HG03469 (cell line): ENCODE results near the gene SEMA5A.

ENCODE experiments used
- ATAC-seq: cut with Tn5 transposase; IDR thresholded peaks from one replicate; pipeline ENCODE4 v1.9.1; 2021; ENCODE audit warnings: mild to moderate bottlenecking, moderate library complexity, moderate number of reproducible peaks; ENCODE audit not compliant: unreplicated experiment

The SEMA5A gene

DNA sequence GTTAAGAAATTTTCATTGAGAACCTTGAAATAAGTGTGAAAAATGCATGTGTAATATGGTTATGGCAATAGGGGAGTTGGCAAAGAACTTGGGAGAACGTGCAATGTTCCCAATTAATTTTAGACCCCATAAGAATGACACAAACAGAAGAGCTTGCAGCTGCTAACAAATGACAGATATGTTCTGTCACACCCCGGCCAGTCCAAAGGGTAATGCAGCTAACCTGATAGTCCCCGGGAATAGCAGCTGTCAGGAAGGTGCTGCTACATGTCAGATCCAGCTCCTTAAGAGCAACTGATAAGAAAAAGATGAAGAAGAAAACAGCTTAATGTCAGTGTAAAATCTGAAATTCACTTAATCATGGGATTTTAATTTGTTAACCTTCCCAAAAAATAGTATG lies 30.4 kb downstream of the SEMA5A start:
- no peak for ATAC-seq

DNA sequence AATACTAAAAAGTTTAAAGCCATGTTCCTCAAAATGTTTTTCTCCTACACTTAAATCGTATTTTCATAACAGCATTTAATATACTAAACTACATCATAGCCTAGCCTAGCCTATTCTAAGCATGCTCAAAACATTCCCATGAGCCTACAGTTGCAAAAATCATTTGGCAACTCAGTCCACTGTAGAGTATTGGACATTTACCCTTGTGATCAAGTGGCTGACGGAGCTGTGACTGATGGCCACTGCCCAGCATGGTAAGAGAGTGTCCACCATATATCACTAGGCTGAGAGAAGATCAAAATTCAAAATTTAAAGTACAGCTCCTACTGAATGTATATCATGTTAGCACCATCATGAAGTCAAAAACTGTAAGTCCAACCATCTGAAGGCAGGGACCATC lies 30.9 kb downstream of the SEMA5A start:
- no peak for ATAC-seq

DNA sequence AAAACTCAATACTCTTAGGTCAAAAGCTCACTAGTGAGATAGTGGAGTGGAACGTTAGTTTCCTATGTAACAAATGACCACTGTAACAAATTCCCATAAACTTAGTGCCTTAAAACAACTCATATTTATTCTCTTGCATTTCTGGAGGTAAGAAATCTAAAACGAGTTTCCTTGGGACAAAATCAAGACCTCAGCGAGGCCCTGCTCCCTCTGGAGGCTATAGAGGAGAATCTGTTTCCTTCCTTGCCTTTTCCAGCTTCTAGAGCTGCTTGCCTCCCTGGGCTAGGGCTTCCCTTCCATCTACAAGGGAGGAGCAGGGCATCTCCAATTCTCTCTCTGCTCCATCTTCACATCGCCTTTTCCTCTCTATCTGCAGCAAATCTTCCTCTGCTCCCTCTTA lies 32.0 kb downstream of the SEMA5A start:
- no peak for ATAC-seq

DNA sequence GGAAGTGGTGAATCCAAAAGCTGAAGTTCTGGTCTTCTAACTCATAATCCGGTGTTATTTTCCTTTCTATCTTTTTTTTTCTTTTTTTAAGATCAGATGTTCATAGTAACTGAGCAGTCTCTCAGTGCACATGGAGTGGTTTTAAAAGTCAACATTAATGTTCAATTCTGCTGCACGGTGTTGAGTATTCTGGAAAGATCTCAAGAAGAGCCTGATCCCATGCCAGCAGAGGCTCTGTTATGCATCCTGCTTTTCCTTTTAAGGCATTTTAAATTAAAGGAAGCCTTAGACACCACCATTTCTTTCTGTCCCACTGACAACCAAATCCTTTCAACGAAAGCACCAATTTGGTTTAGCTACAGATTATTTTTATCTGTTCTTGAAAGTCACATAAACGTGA lies 33.4 kb downstream of the SEMA5A start:
- no peak for ATAC-seq

DNA sequence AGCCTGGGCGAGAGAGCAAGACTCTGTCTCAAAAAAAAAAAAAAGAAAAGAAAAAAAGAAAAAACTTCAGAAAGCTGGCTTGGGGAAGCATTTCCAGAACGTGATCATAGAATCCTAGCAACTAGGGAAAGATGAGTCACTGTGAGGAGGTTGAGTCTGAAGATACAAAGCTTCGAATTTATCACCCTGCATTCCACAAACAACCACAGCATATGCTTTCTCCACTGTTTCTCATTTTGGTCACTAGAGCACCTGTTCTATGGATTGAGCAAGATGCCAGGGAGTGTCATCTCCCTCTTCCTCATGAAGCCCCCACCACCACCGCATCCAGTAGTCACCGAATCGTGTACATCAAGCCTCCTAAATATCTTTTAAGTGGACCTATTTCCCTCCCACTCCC lies 37.9 kb downstream of the SEMA5A start:
- ATAC-seq, result no peak

DNA sequence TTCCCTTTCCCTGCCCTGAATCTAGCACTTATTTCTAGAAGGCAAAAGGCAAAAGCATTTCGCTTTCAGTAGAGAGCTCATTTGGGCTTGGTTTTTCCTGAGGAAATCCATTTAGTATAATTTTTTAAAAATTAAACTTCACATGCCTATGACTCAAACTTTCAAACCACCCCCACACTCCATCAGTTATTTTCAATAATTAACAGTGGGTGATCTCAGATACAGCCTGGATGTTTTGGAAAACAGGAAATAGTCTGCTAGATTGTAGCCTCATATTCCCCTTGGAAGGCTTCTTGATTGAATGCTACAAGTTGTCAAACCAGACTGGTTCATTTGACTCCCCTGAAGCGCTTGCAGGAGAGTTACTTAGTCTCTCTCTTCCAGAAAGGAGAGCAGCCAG lies 40.6 kb downstream of the SEMA5A start:
- ATAC-seq, result no peak

DNA sequence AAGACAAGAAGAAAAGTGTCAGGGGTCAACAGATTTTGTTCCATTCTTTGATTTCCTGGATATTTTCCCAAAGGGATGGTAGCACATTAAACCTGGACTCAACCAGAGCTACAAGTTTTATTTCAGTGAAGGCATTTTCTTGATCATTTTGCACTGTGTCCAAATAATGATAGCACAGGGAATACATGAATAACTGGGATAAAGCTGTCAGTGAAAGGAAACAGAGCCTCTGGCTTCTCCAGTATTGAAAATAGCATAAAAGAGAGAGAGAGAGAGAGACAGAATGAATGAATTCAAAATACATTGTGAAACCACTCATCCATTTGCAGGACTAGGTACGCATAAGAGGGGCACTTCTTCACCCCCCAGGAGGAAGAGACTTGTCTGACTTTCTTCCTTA lies 43.0 kb downstream of the SEMA5A start:
- no peak for ATAC-seq

DNA sequence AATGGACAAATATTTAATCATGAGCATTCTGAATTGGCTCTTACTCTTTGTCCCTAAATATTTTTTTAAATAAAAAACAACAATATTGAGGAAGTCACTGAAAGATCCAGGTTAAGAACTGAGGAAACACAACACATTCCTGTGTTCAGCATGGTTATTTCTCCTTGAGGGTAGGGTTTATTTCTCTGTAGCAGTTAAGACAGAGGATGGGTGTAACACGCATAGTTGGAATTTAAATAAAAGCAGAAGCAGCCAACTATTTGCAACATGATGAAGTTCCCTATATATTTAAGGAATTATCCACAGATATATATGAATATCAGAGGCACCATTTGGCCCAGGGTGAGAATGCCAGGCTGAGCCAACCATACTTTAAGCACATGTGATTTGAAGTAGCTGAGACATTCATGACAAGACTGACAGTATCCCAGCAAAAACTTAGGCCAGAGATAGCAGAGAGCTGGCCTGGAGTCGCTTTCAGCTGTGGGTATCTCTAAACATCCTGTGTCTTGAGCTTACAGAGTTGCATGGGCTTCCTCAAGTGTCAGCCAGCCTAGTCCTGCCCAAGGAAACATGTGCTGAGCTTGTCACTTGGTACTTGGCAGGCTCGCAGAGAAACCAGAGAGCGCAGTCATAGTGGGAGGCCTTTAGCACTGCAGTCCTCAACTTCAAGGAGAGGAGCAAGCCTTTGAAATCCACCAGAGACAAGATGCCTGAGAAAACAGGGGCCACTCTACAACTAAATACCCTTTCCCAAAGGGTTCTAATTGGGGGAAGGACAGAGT lies 43.6 kb downstream of the SEMA5A start:
- ATAC-seq, result no peak

DNA sequence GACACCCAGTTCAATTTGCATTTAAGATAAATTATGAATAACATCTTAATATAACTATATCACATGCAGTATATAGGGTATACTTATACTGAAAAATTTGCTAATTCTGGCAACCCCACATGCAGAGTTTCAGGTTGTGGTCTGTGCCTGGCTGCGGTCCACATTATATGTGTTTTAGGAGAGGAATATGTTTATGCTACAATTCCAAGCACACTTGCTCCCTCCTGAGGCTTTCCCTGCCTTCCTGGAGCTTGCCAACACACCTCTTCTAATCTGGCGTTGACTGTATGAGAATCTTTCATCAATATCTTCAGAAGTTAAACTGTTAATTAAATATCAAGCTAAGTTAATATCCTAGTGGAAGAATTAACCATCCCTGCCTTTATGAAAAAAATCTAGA lies 45.2 kb downstream of the SEMA5A start:
- ATAC-seq, result no peak

DNA sequence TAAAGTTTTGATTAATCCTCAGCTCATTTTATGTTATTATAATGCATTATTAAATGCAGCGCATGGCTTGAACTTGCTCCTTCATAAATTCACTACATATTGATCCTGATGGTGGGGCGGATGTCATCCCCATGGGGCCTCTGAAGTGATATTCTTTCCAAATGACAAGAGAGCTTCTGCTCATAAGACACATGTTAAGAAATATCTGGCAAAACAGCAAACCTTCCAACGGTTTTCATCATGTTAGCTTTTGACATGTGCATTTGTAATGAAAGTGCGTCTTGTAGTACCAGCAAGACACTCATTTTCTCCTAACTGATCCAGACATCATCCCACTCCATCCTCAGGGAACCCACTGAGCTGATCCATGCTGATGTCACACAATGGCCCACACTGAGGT lies 45.7 kb downstream of the SEMA5A start:
- ATAC-seq, result no peak

DNA sequence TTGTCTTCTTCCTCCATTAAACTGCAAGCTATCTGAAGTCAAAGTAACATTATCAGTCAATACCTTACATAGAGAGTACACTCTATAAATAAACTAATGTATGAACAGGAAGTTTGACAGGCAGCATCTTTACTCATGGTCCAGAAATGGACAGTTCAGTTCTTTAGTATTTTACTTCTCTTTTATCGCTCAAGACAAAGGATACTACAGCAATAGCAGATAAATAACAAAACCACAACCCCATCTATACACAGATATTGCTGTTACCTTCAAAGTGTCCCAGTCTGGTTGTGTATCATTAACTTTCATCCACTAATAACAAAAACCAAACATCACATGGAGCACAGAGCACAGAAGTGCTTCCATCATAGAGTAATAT lies 46.4 kb downstream of the SEMA5A start:
- peak; percentile 64 for ATAC-seq

DNA sequence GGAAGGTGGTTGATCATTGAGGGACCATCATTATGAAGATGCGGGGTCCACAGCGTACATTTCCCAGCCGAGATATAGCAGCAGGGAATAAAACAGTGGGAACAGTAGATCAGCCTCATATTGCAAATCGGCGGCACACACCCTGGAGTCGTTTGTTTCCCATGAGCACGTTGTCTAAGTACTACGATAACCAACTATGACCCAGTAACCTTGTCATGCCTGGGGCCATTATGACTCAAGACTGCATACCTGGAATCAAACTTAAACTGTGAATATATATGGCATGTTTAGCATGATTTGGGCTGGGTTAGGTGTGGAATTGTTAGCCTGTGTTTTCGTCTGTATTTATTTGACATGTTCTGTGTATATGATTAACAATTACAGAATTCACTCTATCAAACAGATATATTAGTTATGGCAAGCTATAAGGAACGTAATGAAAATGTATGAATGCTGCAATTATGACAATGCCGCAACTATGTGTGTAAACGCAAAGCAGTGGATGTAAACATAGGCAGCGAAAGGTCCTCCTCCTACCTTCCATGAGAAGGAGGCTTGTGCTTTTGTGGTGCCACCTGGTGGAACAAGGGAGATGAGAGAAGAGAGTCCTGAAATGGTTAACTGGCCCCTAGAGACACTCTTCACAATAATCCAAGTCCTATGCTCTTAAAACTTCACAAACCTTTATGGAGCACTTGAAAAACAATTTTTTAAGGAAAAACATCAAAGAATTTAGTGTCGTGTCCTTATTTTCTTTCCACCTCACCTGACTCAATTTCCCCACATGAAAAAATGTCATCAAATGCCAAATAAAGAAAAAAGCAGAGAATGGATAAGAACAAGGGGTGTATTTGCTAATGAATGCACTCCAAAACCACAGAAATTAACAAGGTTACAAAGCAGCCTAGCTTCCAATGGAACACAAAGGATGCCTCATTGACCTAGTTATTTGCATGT lies 47.1 kb downstream of the SEMA5A start:
- ATAC-seq, result no peak

DNA sequence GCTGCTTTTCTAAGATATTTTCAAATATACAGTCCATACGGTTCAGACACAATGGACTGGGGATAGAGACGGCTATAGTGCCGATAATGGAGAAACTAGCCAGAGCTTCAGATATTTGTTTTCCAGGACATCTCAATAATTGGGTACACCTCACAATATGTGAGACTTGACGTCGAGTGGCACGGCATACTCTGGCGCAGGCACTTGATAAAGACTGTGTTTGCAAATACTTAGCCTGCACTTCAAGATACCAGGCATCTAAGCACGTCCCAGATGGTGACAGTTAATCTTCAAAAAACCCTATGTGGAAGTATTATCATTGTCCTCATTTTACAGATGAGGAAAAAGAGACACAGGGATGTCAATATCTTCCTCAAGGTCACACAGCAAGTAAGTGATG lies 48.5 kb downstream of the SEMA5A start:
- ATAC-seq, result no peak

DNA sequence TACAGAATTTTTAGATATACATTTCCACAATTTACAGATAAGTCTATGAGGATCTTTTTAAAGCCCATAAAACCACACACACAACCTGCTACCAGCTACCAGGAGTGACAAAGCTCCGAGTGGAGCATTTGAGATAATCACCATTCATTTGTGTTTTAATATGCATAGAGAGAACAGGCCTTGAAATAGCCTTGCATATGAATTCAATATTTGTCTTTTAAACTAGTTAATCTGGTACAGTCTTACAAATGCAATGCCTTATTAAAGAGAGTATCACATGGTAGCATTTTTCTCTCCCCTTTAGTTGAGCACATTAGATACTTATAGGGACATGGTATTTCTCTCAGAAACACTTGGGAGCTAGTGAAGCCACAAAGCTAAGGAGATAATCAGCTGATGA lies 49.1 kb downstream of the SEMA5A start:
- no peak for ATAC-seq

DNA sequence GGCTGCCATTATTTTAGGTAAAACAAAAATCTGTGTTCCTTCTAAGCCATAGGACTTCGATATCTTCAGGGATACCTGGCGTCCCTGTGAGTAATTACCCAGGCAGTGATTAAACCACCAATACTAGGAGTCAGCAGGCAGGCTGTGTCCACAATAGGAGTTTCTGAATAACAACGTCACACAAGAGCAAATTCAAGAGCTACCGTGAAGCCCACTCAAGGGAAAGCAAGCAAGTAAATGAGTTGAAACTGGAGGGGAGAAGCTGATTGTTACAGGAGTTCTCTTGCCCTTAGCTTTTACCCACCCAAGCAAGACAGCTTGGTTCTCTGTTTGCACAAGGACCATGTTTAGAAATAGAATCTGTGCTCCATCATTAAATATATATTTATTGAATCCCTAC lies 50.8 kb downstream of the SEMA5A start:
- ATAC-seq, result no peak

DNA sequence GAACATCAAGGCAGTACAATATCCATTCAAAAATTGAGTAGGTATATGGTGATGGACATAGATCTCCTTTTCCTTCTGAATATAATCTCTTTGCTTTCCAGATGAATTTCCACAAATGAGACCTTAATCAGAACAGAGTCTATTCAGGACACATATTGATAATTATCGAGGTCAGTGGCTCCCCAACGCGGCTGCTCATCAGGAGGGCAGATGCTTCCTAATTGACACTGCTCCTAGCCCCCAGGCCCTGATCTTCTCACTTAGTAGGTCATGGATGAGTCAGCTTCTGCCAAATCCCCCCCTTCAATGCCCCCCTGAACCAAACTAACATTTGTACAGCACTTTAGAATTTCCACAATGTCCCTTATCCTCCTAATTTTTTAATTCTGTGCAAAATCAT lies 51.6 kb downstream of the SEMA5A start:
- no peak for ATAC-seq

DNA sequence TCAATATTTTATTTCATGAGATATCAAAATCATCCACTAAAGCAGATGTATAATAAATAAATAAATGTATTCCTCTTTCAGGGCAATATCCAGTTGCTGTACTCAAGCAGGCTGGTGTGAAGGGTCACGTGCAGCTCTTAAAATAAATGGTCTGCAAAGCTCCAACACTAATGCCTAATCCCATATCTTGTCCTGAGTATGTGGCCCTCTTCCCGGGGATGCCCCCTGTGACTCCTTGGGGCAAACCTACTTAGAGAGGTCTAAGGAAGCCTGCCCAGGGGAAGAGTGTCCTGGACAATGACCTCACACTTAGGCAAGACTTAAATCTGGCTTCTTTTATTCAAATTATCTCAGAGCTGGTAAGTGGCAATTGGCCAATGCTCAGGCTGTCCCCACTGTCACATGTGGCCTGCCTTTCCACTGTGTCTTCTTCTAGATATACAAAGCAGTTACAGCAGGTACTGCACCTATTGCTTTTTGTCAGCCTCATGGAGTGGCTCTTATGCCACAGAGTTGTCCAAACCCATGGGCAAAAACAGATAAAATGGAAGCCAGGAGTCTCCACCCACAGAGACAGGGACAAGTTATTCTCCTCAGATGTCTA lies 55.3 kb downstream of the SEMA5A start:
- no peak for ATAC-seq

DNA sequence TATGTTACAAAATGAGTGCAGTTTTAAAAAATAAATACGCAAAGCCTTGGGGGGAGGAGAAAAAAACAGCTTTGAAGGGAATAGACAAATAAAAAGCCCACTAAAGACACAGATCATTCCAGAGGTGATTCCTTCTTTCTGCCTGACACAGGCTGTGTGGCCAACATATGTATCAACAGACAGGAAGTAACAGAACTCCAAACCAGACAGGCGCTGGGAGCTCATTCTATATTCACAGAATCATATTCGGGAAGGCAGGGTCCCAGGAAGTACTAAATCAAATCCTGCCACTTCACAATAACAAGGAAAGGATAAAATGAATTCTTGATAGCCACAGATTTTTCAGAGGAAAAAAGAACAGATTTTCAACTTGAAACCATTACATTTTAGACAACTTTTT lies 62.1 kb downstream of the SEMA5A start:
- ATAC-seq, result no peak

DNA sequence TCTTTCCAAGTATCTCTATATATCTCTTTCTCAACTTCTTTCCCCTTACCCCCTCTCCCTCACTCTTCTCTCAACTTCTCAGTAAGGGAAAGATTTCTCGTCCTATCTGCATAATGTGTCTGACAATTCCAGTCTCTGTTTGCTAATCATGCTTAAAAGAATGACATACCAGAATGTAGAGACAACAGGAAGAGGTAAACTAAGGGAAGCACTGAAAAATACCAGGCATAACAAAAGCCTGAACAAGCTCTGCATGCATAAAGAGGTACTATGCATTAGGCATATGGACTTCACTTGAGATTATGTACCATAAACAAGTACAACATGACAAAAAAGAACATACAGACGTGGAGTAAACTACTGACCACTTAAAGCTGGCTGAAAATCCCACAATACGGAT lies 62.6 kb downstream of the SEMA5A start:
- no peak for ATAC-seq

DNA sequence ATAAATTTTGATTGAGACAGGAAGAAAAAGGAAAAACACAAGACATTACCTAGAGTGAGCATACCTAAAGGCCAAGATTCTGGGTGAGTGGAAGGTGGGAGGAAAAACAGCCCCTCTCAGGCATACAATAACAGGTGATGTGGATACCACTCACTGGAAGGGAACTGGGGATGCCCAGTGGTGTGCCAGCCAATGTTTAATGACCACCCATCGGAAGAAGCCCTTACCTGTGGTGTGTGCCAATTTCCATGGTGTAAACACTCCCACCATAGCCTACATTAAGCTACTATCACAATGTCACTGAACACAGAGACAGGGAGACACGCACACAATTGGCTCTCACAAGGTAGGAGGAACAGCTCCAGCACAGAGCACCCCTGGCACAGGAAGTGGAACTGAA lies 63.5 kb downstream of the SEMA5A start:
- no peak for ATAC-seq

DNA sequence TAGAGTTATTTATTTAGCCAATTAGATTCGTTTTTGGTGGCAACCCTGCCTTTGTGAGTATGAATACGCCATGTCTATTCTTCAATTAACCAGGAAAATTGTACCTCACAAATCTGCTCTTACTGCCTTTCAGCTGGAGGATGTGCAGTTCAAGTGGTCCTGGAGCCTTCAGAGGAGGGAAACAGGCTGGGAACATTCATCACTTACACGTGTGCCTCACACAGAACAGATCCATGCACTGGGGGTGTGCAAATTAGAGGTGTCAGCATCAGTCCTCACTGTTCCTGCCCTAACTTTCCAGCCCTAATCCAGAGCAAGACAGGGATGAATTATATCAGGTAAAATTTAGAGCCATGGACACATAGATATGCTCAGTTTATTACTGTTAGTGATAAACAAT lies 65.4 kb downstream of the SEMA5A start:
- ATAC-seq, result no peak

DNA sequence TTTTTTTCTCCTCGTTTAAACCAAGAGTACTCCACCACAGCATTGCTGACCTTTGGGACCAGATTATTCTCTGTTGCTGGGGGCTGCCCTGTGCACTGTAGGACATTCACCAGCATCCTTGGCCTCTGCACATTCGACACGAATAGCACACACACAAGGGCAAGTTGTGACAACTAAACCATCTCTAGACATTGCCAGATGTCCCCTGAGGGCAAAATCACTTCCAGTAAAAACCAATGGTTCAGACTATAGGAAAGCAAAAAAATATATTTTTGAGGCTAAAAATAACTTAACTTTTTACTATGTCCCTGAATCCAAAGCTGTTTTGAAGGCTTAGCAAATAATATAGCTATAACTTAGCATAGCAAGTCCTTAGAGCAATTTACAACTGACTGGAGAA lies 65.9 kb downstream of the SEMA5A start:
- no peak for ATAC-seq
